ENCODE data around the gene ABCD2. TPM values are rescaled to one million over a fixed set of nuclear protein-coding genes. Genes with fewer than 3 reads are reported as not detected.

ABCD2 gene
- total RNA-seq, 1 donor from 2014 or later: 0.70 TPM

- Mint-ChIP-seq H3K27me3 (ENCODE audit: low read depth) (no peaks in the 10 kb centered on the region), H3K4me1 (no peaks in the 10 kb centered on the region), H3K4me3 (no peak overlapping the region), H3K27ac (ENCODE audit: unreplicated experiment) (no peak overlapping the region), H3K9me3 (no peaks in the 10 kb centered on the region), H3K36me3 (ENCODE audit: low read depth) (no peaks in the 10 kb centered on the region)
- no peak for DNase-seq (ENCODE audit: low read depth, low spot score)
- no peak for TF ChIP-seq CTCF (conservative IDR thresholded peaks at IDR 0.05)
These were observed 19.2 kb upstream of the ABCD2 start for GRCh38 chr12:39638840-39639239.

GRCh38 chr12:39638178-39638577 lies 18.6 kb upstream of the ABCD2 start:
- H3K9me3 Mint-ChIP-seq: no peaks in the 10 kb centered on the region
- H3K4me1 Mint-ChIP-seq: no peaks in the 10 kb centered on the region
- H3K27me3 Mint-ChIP-seq (ENCODE audit: low read depth): no peaks in the 10 kb centered on the region
- no peak for DNase-seq (ENCODE audit: low read depth, low spot score)
- H3K27ac Mint-ChIP-seq (ENCODE audit: unreplicated experiment): no peak overlapping the region
- no peaks in the 10 kb centered on the region for H3K36me3 Mint-ChIP-seq (ENCODE audit: low read depth)
- H3K4me3 Mint-ChIP-seq: no peak overlapping the region
- no peak for TF ChIP-seq CTCF (conservative IDR thresholded peaks at IDR 0.05)

GRCh38 chr12:39632670-39633069 lies 13.1 kb upstream of the ABCD2 start:
- no peak for DNase-seq (ENCODE audit: low read depth, low spot score)
- Mint-ChIP-seq H3K36me3 (ENCODE audit: low read depth) (no peaks in the 10 kb centered on the region), H3K27ac (ENCODE audit: unreplicated experiment) (no peak overlapping the region), H3K27me3 (ENCODE audit: low read depth) (no peaks in the 10 kb centered on the region), H3K9me3 (no peaks in the 10 kb centered on the region), H3K4me1 (no peaks in the 10 kb centered on the region), H3K4me3 (no peak overlapping the region)
- peak; percentile 43 for TF ChIP-seq CTCF (conservative IDR thresholded peaks at IDR 0.05)

- H3K36me3 Mint-ChIP-seq (ENCODE audit: low read depth): no peaks in the 10 kb centered on the region
- DNase-seq (ENCODE audit: low read depth, low spot score): no peak
- no peak overlapping the region for H3K4me3 Mint-ChIP-seq
- no peaks in the 10 kb centered on the region for H3K4me1 Mint-ChIP-seq
- H3K27me3 Mint-ChIP-seq (ENCODE audit: low read depth): no peaks in the 10 kb centered on the region
- no peaks in the 10 kb centered on the region for H3K9me3 Mint-ChIP-seq
- H3K27ac Mint-ChIP-seq (ENCODE audit: unreplicated experiment): no peak overlapping the region
- TF ChIP-seq CTCF (conservative IDR thresholded peaks at IDR 0.05): no peak
These were observed 9.2 kb upstream of the ABCD2 start for GRCh38 chr12:39628836-39629235.

- no peaks in the 10 kb centered on the region for H3K9me3 Mint-ChIP-seq
- H3K4me1 Mint-ChIP-seq: no peaks in the 10 kb centered on the region
- DNase-seq (ENCODE audit: low read depth, low spot score): no peak
- no peak overlapping the region for H3K4me3 Mint-ChIP-seq
- H3K27me3 Mint-ChIP-seq (ENCODE audit: low read depth): no peaks in the 10 kb centered on the region
- H3K36me3 Mint-ChIP-seq (ENCODE audit: low read depth): no peaks in the 10 kb centered on the region
- H3K27ac Mint-ChIP-seq (ENCODE audit: unreplicated experiment): no peak overlapping the region
- no peak for TF ChIP-seq CTCF (conservative IDR thresholded peaks at IDR 0.05)
These were observed 8.3 kb upstream of the ABCD2 start for GRCh38 chr12:39627914-39628313.

All from neural crest cell (in vitro differentiated cells).